ENCODE data around the gene FOXC1. TPM values are rescaled to one million over a fixed set of nuclear protein-coding genes. Genes with fewer than 3 reads are reported as not detected.

FOXC1 gene
- total and polyA plus RNA-seq, 2 donors (not counting 1 experiment from before 2014, with no cell fraction given): 0.04 to 0.52 TPM

DNA sequence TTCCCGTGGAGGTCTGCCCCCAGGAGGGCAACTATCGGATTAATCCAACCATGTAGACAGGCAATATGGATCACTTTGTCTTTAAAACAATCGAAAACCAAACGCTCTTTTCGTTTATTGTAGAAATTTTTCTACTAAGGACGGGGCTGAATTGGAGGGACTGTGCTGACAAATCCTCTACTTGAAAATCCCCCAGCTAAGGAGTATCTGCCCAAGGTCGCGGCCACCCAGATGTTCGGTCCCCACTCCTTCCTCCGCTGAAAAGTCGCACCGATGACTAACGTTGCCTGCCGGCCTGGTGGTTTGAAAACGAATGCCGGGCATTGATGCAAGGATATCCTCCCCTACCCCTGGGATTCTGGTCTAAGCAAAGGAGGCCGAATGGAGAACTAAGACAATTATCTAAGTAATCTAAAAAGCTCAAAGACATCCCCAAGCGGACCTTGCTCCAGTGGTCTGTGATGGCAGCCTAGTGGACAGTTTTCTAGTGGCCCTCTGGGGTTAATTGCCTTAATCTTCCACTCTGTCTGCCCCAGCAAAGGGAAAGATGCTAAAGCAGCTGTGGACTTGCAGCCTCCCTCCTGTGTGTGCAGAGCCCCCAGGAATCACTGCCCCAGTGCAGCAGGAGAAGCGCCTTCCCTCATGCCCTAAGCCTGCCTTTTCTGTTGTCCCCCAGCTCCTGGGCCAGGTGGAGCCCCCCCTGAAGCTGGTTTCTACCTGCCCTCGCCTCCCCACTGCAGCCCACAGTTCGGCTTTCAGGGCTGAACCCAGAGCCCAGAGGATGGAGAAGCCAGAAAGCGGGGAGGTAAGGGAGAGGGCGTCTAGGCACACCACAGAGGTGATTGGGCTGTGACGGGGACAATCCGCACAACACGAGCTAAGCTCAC lies 3.6 kb upstream of the FOXC1 start:
- H3K27me3 ChIP-seq (replicated peaks in 1 of 4; ENCODE audit: control extremely low read depth in 1 of 4, control insufficient read depth in 3 of 4, insufficient read depth in 4 of 4, low read length in 3 of 4): peaks cover 0 to 85% (median 59%) of the 10 kb centered on the region in 4 experiments
- TF ChIP-seq EZH2 (IDR thresholded peaks at IDR 0.05; ENCODE audit: borderline replicate concordance, insufficient read depth, low read depth, low read length, poor library complexity, severe bottlenecking): no peak
- TF ChIP-seq, protein P1, sequence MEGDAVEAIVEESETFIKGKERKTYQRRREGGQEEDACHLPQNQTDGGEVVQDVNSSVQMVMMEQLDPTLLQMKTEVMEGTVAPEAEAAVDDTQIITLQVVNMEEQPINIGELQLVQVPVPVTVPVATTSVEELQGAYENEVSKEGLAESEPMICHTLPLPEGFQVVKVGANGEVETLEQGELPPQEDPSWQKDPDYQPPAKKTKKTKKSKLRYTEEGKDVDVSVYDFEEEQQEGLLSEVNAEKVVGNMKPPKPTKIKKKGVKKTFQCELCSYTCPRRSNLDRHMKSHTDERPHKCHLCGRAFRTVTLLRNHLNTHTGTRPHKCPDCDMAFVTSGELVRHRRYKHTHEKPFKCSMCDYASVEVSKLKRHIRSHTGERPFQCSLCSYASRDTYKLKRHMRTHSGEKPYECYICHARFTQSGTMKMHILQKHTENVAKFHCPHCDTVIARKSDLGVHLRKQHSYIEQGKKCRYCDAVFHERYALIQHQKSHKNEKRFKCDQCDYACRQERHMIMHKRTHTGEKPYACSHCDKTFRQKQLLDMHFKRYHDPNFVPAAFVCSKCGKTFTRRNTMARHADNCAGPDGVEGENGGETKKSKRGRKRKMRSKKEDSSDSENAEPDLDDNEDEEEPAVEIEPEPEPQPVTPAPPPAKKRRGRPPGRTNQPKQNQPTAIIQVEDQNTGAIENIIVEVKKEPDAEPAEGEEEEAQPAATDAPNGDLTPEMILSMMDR (IDR thresholded peaks at IDR 0.05): no peak
- ATAC-seq (ENCODE audit: low read depth): no peak
- peak overlapping the region; percentile 26 for H2AFZ ChIP-seq (ENCODE audit: insufficient read depth, low read depth, low read length, poor library complexity, severe bottlenecking)
- ChIA-PET CTCF (interaction anchor here (1.1 to 4.9 kb wide), 14 partner anchors 10 to 1089 kb away, joined by 3 to 29 read pairs (median 7); no protein-coding TSS in a partner anchor), POLR2A (no interaction called here)
- intact Hi-C loops (cut with micrococcal nuclease): loop anchor here (2.0 kb wide), 2 partner anchors 21 to 1029 kb away; no protein-coding TSS in a partner anchor
- H3K27ac ChIP-seq (ENCODE audit: low read length in 2 of 2): no peak overlapping the region
- H4K20me1 ChIP-seq (ENCODE audit: control insufficient read depth, insufficient read depth, low read length, poor library complexity, severe bottlenecking): no peaks in the 10 kb centered on the region
- 10% methylated on average over 15 of the region's 26 CpGs for WGBS (ENCODE audit: insufficient coverage)
- peak; percentile 54 for DNase-seq
- H3K4me3 Mint-ChIP-seq: peak overlapping the region; percentile 58
- H3K9me3 Mint-ChIP-seq (ENCODE audit: insufficient read depth): no peaks in the 10 kb centered on the region
- H3K27ac Mint-ChIP-seq: no peak overlapping the region
- no peaks in the 10 kb centered on the region for H3K79me2 ChIP-seq (ENCODE audit: control insufficient read depth, insufficient read depth, low read length)
- H3K9ac ChIP-seq (ENCODE audit: low read length): no peak overlapping the region
- peak overlapping the region; percentile 96 for H3K4me2 ChIP-seq (replicated peaks; ENCODE audit: low read depth, low read length, poor library complexity, severe bottlenecking)
- no peaks in the 10 kb centered on the region for H3K36me3 ChIP-seq (replicated peaks in 1 of 2; ENCODE audit: control extremely low read depth in 1 of 2, control insufficient read depth in 1 of 2, extremely low read depth in 1 of 2, insufficient read depth in 2 of 2, low read length in 1 of 2)
- peaks cover 56% of the 10 kb centered on the region in 2 donors for H3K4me1 ChIP-seq (ENCODE audit: control insufficient read depth in 2 of 2, insufficient read depth in 2 of 2, low read length in 2 of 2)
- peaks cover 62% of the 10 kb centered on the region for H3K27me3 Mint-ChIP-seq
- H3K4me1 Mint-ChIP-seq: peaks cover 39% of the 10 kb centered on the region
- no peak overlapping the region for H3K4me3 ChIP-seq (ENCODE audit: control extremely low read depth in 1 of 5, extremely low read depth in 1 of 5, insufficient read depth in 1 of 5, low read depth in 2 of 5, low read length in 4 of 5)
- peaks cover 0 to 40% (median 6%) of the 10 kb centered on the region in 3 donors for H3K9me3 ChIP-seq (ENCODE audit: control extremely low read depth in 1 of 3, control insufficient read depth in 2 of 3, insufficient read depth in 1 of 3, low read length in 2 of 3)

Measured in B cell (primary cell).